NCI-H774 (cell line): ENCODE results near the gene RWDD4.

Experiments
- DNase-seq: peaks from one replicate; lab custom pipeline; 2025; lab: John Stamatoyannopoulos, UW

Gene RWDD4

GRCh38 chr4:183659029-183659871 lies at the start of gene RWDD4, which contains the start of gene TRAPPC11:
Gene RWDD4, minus strand, starts transcription at chr4:183659185. Its CDS starts 233 bp downstream, at chr4:183658952.
Gene TRAPPC11, plus strand, starts transcription at chr4:183659293. Its CDS starts 4,575 bp downstream, at chr4:183663868.
- DNase-seq, result peak; percentile 79

- DNase-seq, result no peak
Measured at GRCh38 chr4:183702492-183702891, 43.5 kb upstream of the RWDD4 start.

GRCh38 chr4:183700407-183700806 lies 41.4 kb upstream of the RWDD4 start:
- DNase-seq, result no peak

GRCh38 chr4:183698909-183699308 lies 39.9 kb upstream of the RWDD4 start:
- DNase-seq, result no peak

GRCh38 chr4:183691897-183692296 lies 32.9 kb upstream of the RWDD4 start:
- DNase-seq, result no peak

GRCh38 chr4:183691006-183691405 lies 32.0 kb upstream of the RWDD4 start:
- no peak for DNase-seq

- no peak for DNase-seq
Measured at GRCh38 chr4:183688216-183688615, 29.2 kb upstream of the RWDD4 start.

- DNase-seq, result no peak
Measured at GRCh38 chr4:183686461-183686860, 27.5 kb upstream of the RWDD4 start.

GRCh38 chr4:183681119-183681518 lies 22.1 kb upstream of the RWDD4 start:
- no peak for DNase-seq

GRCh38 chr4:183675625-183676024 lies 16.6 kb upstream of the RWDD4 start:
- DNase-seq, result no peak

GRCh38 chr4:183674153-183674552 lies 15.2 kb upstream of the RWDD4 start:
- no peak for DNase-seq

- DNase-seq, result no peak
Measured at GRCh38 chr4:183670960-183671555, 12.1 kb upstream of the RWDD4 start.

- DNase-seq, result no peak
Measured at GRCh38 chr4:183670251-183670650, 11.3 kb upstream of the RWDD4 start.

- no peak for DNase-seq
Measured at GRCh38 chr4:183666088-183666487, 7.1 kb upstream of the RWDD4 start.

- DNase-seq, result no peak
Measured at GRCh38 chr4:183659872-183660242, 872 bp upstream of the RWDD4 start.

GRCh38 chr4:183658362-183659028 lies 490 bp downstream of the RWDD4 start:
- no peak for DNase-seq

- no peak for DNase-seq
Measured at GRCh38 chr4:183657564-183657963, 1.4 kb downstream of the RWDD4 start.

- DNase-seq, result no peak
Measured at GRCh38 chr4:183645326-183645725, 13.7 kb downstream of the RWDD4 start.

GRCh38 chr4:183639291-183639690 lies 19.7 kb downstream of the RWDD4 start:
- no peak for DNase-seq

- DNase-seq, result no peak
Measured at GRCh38 chr4:183638436-183638835, 20.5 kb downstream of the RWDD4 start.

- DNase-seq, result no peak
Measured at GRCh38 chr4:183637461-183637860, 21.5 kb downstream of the RWDD4 start.

- no peak for DNase-seq
Measured at GRCh38 chr4:183636923-183637322, 22.1 kb downstream of the RWDD4 start.

- peak; percentile 5 for DNase-seq
Measured at GRCh38 chr4:183636503-183636902, 22.5 kb downstream of the RWDD4 start.
